ENCODE data around the gene SPACA5B. TPM values are rescaled to one million over a fixed set of nuclear protein-coding genes. Genes with fewer than 3 reads are reported as not detected.
"Not testable (repeated sequence)": the region's sequence is repeated elsewhere in the genome, so short reads cannot be mapped to it uniquely, and the experiment has no call there.

The SPACA5B gene
- total RNA-seq (not detected in 2 replicates), polyA plus RNA-seq (not detected in 2 replicates)

- not testable (repeated sequence) for H3K79me2 ChIP-seq; H3K9me2 ChIP-seq (replicated peaks; ENCODE audit: insufficient read depth); H3K4me2 ChIP-seq; H2AFZ ChIP-seq; H3K4me1 ChIP-seq (ENCODE audit: insufficient read depth); H3K4me3 ChIP-seq; H4K20me1 ChIP-seq (ENCODE audit: insufficient read depth, poor library complexity, severe bottlenecking); H3K36me3 ChIP-seq (replicated peaks; ENCODE audit: insufficient read depth, low read depth); H3K9me3 ChIP-seq (ENCODE audit: low read depth); H3K27me3 ChIP-seq; DNase-seq (ENCODE audit: low spot score); H3K27ac ChIP-seq
- no CpG with 5 or more reads among the region's 4 CpGs for WGBS (ENCODE audit: low lambda C conversion rate, missing lambda C conversion rate)
Measured at GRCh38 chrX:48130326-48130725, at the start of gene SPACA5B. Gene SPACA5B (plus strand): TSS chrX:48130626. CDS start chrX:48130688, 62 bp downstream.

- H3K4me2 ChIP-seq = no peak overlapping the region
- H3K4me3 ChIP-seq = no peak overlapping the region
- no peaks in the 10 kb centered on the region for H3K27me3 ChIP-seq
- H3K4me1 ChIP-seq (ENCODE audit: insufficient read depth) = no peaks in the 10 kb centered on the region
- TF ChIP-seq EZH2phosphoT487 (IDR thresholded peaks at IDR 0.05; ENCODE audit: low read depth, severe bottlenecking, unreplicated experiment) = no peak
- TF ChIP-seq CTCF (IDR thresholded peaks at IDR 0.05; ENCODE audit: poor library complexity) = peak; percentile 45
- TF ChIP-seq EZH2 (IDR thresholded peaks at IDR 0.05; ENCODE audit: borderline replicate concordance) = no peak
- no peaks in the 10 kb centered on the region for H3K9me3 ChIP-seq (ENCODE audit: low read depth)
- no peaks in the 10 kb centered on the region for H3K9me2 ChIP-seq (replicated peaks; ENCODE audit: insufficient read depth)
- DNase-seq (ENCODE audit: low spot score) = peak; percentile 53
- H3K79me2 ChIP-seq = no peaks in the 10 kb centered on the region
- H3K27ac ChIP-seq = no peak overlapping the region
- no peaks in the 10 kb centered on the region for H4K20me1 ChIP-seq (ENCODE audit: insufficient read depth, poor library complexity, severe bottlenecking)
- 39% methylated on average over 9 of the region's 9 CpGs for WGBS (ENCODE audit: low lambda C conversion rate, missing lambda C conversion rate)
- H2AFZ ChIP-seq = no peak overlapping the region
- no peaks in the 10 kb centered on the region for H3K36me3 ChIP-seq (replicated peaks; ENCODE audit: insufficient read depth, low read depth)
Measured at GRCh38 chrX:48083212-48083611, 47.2 kb upstream of the SPACA5B start.

DNA sequence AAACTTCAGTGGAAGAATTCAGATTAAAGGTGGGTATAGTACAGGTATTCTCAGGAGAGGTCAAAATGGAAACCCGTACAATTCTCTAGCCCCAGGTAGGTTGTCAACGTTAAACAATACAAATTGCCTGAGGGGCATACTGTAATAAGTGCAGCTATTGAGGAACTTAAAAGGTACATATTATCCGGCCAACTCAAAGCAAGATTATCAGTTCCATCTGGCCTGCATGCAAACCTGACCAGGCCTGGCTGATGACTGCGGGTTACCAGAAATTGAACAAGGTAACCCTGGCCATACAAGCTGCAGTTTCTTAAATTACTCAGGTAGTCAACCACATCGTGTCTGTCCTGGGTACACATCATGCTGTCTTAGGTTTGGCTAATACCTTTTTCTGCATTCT is 46.7 kb upstream of the SPACA5B start:
- no peaks in the 10 kb centered on the region for H3K36me3 ChIP-seq (replicated peaks; ENCODE audit: insufficient read depth, low read depth)
- WGBS (ENCODE audit: low lambda C conversion rate, missing lambda C conversion rate) = 59% methylated on average over 5 of the region's 5 CpGs
- H4K20me1 ChIP-seq (ENCODE audit: insufficient read depth, poor library complexity, severe bottlenecking) = no peaks in the 10 kb centered on the region
- no peak overlapping the region for H3K4me2 ChIP-seq
- no peak overlapping the region for H3K4me3 ChIP-seq
- H2AFZ ChIP-seq = no peak overlapping the region
- H3K79me2 ChIP-seq = no peaks in the 10 kb centered on the region
- no peak for TF ChIP-seq CTCF (IDR thresholded peaks at IDR 0.05; ENCODE audit: poor library complexity)
- TF ChIP-seq EZH2phosphoT487 (IDR thresholded peaks at IDR 0.05; ENCODE audit: low read depth, severe bottlenecking, unreplicated experiment) = no peak
- no peak for TF ChIP-seq EZH2 (IDR thresholded peaks at IDR 0.05; ENCODE audit: borderline replicate concordance)
- DNase-seq (ENCODE audit: low spot score) = no peak
- H3K27ac ChIP-seq = no peak overlapping the region
- H3K4me1 ChIP-seq (ENCODE audit: insufficient read depth) = no peaks in the 10 kb centered on the region
- no peaks in the 10 kb centered on the region for H3K9me3 ChIP-seq (ENCODE audit: low read depth)
- H3K27me3 ChIP-seq = no peaks in the 10 kb centered on the region
- no peaks in the 10 kb centered on the region for H3K9me2 ChIP-seq (replicated peaks; ENCODE audit: insufficient read depth)

DNA sequence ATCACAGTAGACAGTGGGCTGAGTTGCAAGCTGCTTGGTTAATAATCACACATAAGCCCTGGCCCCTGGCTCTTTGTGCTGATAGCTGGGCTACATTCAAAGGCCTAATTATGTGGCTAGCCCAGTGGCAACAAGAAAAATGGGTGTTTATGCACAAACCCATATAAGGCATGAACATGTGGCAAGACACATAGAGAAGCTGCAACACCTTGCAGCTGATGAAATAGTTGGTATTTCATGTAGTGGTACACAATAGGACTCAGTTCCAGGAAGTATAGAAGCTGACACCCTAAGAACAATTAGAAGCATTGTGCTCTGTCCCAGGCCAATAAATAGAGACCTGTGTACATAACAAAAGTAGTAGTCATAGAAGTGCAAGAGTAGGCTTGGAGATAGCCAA is 44.3 kb upstream of the SPACA5B start:
- DNase-seq (ENCODE audit: low spot score) = no peak
- no peaks in the 10 kb centered on the region for H3K36me3 ChIP-seq (replicated peaks; ENCODE audit: insufficient read depth, low read depth)

More for the DNA sequence above, 44.3 kb upstream of the SPACA5B start:
- Histone ChIP-seq H3K27me3 (no peaks in the 10 kb centered on the region), H3K4me1 (ENCODE audit: insufficient read depth) (no peaks in the 10 kb centered on the region), H3K9me3 (ENCODE audit: low read depth) (no peaks in the 10 kb centered on the region), H3K27ac (peak overlapping the region; percentile 27), H2AFZ (no peak overlapping the region), H3K4me2 (no peak overlapping the region), H4K20me1 (ENCODE audit: insufficient read depth, poor library complexity, severe bottlenecking) (no peaks in the 10 kb centered on the region), H3K4me3 (no peak overlapping the region), H3K9me2 (replicated peaks; ENCODE audit: insufficient read depth) (no peaks in the 10 kb centered on the region), H3K79me2 (no peaks in the 10 kb centered on the region)
- TF ChIP-seq EZH2 (IDR thresholded peaks at IDR 0.05; ENCODE audit: borderline replicate concordance) = no peak
- no peak for TF ChIP-seq EZH2phosphoT487 (IDR thresholded peaks at IDR 0.05; ENCODE audit: low read depth, severe bottlenecking, unreplicated experiment)
- no peak for TF ChIP-seq CTCF (IDR thresholded peaks at IDR 0.05; ENCODE audit: poor library complexity)

Measured in hepatocyte (in vitro differentiated cells).